HepG2 (cell line): ENCODE measurements around the gene SCAPER. TPM values are rescaled to one million over a fixed set of nuclear protein-coding genes. Genes with fewer than 3 reads are reported as not detected.
A peak's percentile ranks its signal among the peaks of the same experiment; 100 is the strongest.

ENCODE experiments used
- CCAR2 ChIP-seq: fragments of 200-400 bp; formaldehyde crosslinking; optimal IDR thresholded peaks from 2 replicates; pipeline ENCODE3; 2018; ENCODE audit warnings: low read depth, mild to moderate bottlenecking, low read length, moderate library complexity
- GLI4 ChIP-seq: sonication (generic); formaldehyde crosslinking; IDR thresholded peaks from 2 replicates; pipeline ENCODE4 v1.5.1; 2020; ENCODE audit warnings: missing genetic modification reagents, mild to moderate bottlenecking, moderate library complexity, borderline replicate concordance
- HCFC1 ChIP-seq: fragments of 150-350 bp; IDR thresholded peaks from 2 replicates; pipeline ENCODE4 v1.6.1; 2014; ENCODE audit warnings: low read depth, low read length
- KMT2B ChIP-seq: IDR thresholded peaks from 2 replicates; pipeline ENCODE4 v1.6.1; 2016; ENCODE audit warnings: missing genetic modification reagents, missing compliant biosample characterization
- MAZ ChIP-seq, 2 experiments: sonication (generic) in 1 of 2; formaldehyde crosslinking in 1 of 2; IDR thresholded peaks; 2 replicates each; pipeline versions ENCODE4 v1.5.0 to v1.6.1; 2012 to 2020; ENCODE audit warnings: low read depth in 2 of 2, mild to moderate bottlenecking in 2 of 2, borderline replicate concordance in 1 of 2, improper control_type of control experiment in 1 of 2, low read length in 1 of 2, missing genetic modification reagents in 1 of 2, moderate library complexity in 1 of 2
- ZFAT ChIP-seq: sonication (generic); formaldehyde crosslinking; conservative IDR thresholded peaks from 2 replicates; pipeline ENCODE4 v1.8.1; 2023; ENCODE audit warnings: missing genetic modification reagents, inconsistent platforms
- ZNF546 ChIP-seq: sonication (generic); formaldehyde crosslinking; conservative IDR thresholded peaks from 2 replicates; pipeline ENCODE4 v1.8.1; 2023; ENCODE audit warnings: mild to moderate bottlenecking, missing genetic modification reagents
- ZNF788 ChIP-seq: sonication (generic); formaldehyde crosslinking; IDR thresholded peaks from 2 replicates; pipeline ENCODE4 v1.5.0; 2020; ENCODE audit warnings: mild to moderate bottlenecking, missing genetic modification reagents, borderline replicate concordance
- polyA plus RNA-seq, 8 experiments: library from polyadenylated mRNA; depleted of rRNA in 3 of 8; stranded (reverse) in 7 of 8; unstranded in 1 of 8; fragments of >200 nt; fragmentation: Illumina TruSeq in 4 of 8; extraction: Trizol in 4 of 8; gene quantifications; 2 replicates each; pipeline versions ENCODE4 v1.2.1 to v1.2.3, GENCODE V29; 2011 to 2016; ENCODE audit warnings: low read depth in 4 of 8, missing spikeins in 1 of 8, mixed read lengths in 1 of 8; ENCODE audit not compliant: insufficient read depth in 1 of 8
- total RNA-seq, 5 experiments: library from RNA; depleted of rRNA; stranded (reverse); fragments of >200 nt; fragmentation: Illumina TruSeq; extraction: Trizol; gene quantifications; 2 replicates each; pipeline ENCODE4 v1.2.3, GENCODE V29; 2016; ENCODE audit warnings: low read depth in 1 of 5
- TF ChIP-seq, protein P1 (sequence below): IDR thresholded peaks from 2 replicates; pipeline ENCODE4 v1.6.1; 2016; ENCODE audit warnings: low read depth, missing genetic modification reagents, missing compliant biosample characterization
- TF ChIP-seq, protein P2 (sequence below): sonication (generic); formaldehyde crosslinking; conservative IDR thresholded peaks from 2 replicates; pipeline ENCODE4 v1.8.0; 2022; ENCODE audit warnings: low read depth, missing genetic modification reagents
- TF ChIP-seq, protein P3 (sequence below): sonication (generic); formaldehyde crosslinking; IDR thresholded peaks from 2 replicates; pipeline ENCODE4 v1.4.0; 2020; ENCODE audit warnings: missing genetic modification reagents, borderline replicate concordance
- TF ChIP-seq, protein P4 (sequence below): IDR thresholded peaks from 2 replicates; pipeline ENCODE4 v1.4.0; 2020; ENCODE audit warnings: mild to moderate bottlenecking, missing genetic modification reagents

The SCAPER gene
- total and polyA plus RNA-seq, 2 of the 13 experiments (the other 11 are each of a cell fraction or from before 2014, with no cell fraction given): 4.3 to 10.5 TPM

DNA sequence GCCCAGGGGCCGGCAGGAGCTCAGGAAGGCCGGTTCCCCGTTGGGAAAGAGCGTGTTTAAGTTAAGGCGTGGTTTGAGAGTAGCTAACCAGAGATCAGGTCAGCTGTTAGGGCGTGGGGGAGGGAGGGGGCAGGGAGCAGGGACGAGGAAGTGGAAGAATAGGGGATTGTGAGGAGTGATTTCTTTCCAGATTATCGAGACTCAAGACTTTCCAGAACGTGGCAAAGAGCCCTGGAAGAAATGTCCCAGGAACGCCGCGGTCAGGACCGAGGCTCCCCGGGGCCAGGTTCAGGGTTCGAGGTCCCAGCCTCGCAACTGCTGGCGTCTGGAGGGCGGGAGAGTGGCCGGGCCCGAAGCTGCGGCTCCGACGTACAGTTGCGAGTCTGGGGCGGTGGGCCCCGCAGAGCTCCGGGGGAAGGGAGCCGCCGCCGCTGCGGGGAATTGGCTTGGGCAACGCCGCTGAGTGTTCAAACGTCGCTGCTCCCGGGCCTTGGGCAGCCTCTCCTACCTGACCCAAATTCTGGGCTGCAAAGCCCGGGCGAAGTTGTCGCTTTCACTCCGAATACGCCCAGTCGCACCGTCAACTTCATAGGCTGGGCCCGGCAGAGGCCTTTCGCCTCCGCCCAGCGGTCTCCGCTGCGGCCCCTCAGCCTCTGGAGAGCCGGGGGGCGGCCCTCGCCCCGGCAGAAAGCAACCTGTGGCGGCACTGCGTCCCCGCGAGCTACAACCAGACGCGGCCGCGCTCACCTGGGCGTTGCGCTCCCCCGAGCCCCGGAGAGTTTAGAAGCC, 559.1 kb downstream of the SCAPER start (continued):
- TF ChIP-seq ZFAT: no peak
- peak; percentile 58; the same call in 1 of the 2 replicates for TF ChIP-seq MAZ (IDR thresholded peaks at IDR 0.05; ENCODE audit: borderline replicate concordance, low read depth, low read length)
- no peak; the same call in 1 of the 2 replicates for TF ChIP-seq MAZ (CRISPR knock-in tag; IDR thresholded peaks at IDR 0.05; ENCODE audit: low read depth)
- TF ChIP-seq GLI4 (CRISPR knock-in tag): peak; percentile 80; the same call in 1 of the 2 replicates
- TF ChIP-seq HCFC1: no peak
- TF ChIP-seq, protein P1, sequence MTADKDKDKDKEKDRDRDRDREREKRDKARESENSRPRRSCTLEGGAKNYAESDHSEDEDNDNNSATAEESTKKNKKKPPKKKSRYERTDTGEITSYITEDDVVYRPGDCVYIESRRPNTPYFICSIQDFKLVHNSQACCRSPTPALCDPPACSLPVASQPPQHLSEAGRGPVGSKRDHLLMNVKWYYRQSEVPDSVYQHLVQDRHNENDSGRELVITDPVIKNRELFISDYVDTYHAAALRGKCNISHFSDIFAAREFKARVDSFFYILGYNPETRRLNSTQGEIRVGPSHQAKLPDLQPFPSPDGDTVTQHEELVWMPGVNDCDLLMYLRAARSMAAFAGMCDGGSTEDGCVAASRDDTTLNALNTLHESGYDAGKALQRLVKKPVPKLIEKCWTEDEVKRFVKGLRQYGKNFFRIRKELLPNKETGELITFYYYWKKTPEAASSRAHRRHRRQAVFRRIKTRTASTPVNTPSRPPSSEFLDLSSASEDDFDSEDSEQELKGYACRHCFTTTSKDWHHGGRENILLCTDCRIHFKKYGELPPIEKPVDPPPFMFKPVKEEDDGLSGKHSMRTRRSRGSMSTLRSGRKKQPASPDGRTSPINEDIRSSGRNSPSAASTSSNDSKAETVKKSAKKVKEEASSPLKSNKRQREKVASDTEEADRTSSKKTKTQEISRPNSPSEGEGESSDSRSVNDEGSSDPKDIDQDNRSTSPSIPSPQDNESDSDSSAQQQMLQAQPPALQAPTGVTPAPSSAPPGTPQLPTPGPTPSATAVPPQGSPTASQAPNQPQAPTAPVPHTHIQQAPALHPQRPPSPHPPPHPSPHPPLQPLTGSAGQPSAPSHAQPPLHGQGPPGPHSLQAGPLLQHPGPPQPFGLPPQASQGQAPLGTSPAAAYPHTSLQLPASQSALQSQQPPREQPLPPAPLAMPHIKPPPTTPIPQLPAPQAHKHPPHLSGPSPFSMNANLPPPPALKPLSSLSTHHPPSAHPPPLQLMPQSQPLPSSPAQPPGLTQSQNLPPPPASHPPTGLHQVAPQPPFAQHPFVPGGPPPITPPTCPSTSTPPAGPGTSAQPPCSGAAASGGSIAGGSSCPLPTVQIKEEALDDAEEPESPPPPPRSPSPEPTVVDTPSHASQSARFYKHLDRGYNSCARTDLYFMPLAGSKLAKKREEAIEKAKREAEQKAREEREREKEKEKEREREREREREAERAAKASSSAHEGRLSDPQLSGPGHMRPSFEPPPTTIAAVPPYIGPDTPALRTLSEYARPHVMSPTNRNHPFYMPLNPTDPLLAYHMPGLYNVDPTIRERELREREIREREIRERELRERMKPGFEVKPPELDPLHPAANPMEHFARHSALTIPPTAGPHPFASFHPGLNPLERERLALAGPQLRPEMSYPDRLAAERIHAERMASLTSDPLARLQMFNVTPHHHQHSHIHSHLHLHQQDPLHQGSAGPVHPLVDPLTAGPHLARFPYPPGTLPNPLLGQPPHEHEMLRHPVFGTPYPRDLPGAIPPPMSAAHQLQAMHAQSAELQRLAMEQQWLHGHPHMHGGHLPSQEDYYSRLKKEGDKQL (CRISPR knock-in tag): no peak
- TF ChIP-seq CCAR2: no peak
- no peak for TF ChIP-seq ZNF788 (CRISPR knock-in tag)
- TF ChIP-seq, protein P2, sequence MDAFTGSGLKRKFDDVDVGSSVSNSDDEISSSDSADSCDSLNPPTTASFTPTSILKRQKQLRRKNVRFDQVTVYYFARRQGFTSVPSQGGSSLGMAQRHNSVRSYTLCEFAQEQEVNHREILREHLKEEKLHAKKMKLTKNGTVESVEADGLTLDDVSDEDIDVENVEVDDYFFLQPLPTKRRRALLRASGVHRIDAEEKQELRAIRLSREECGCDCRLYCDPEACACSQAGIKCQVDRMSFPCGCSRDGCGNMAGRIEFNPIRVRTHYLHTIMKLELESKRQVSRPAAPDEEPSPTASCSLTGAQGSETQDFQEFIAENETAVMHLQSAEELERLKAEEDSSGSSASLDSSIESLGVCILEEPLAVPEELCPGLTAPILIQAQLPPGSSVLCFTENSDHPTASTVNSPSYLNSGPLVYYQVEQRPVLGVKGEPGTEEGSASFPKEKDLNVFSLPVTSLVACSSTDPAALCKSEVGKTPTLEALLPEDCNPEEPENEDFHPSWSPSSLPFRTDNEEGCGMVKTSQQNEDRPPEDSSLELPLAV (CRISPR knock-in tag): no peak
- TF ChIP-seq KMT2B: 0 out of 2 replicates have a peak, but pooled peaks have one; percentile 49
- TF ChIP-seq, protein P3, sequence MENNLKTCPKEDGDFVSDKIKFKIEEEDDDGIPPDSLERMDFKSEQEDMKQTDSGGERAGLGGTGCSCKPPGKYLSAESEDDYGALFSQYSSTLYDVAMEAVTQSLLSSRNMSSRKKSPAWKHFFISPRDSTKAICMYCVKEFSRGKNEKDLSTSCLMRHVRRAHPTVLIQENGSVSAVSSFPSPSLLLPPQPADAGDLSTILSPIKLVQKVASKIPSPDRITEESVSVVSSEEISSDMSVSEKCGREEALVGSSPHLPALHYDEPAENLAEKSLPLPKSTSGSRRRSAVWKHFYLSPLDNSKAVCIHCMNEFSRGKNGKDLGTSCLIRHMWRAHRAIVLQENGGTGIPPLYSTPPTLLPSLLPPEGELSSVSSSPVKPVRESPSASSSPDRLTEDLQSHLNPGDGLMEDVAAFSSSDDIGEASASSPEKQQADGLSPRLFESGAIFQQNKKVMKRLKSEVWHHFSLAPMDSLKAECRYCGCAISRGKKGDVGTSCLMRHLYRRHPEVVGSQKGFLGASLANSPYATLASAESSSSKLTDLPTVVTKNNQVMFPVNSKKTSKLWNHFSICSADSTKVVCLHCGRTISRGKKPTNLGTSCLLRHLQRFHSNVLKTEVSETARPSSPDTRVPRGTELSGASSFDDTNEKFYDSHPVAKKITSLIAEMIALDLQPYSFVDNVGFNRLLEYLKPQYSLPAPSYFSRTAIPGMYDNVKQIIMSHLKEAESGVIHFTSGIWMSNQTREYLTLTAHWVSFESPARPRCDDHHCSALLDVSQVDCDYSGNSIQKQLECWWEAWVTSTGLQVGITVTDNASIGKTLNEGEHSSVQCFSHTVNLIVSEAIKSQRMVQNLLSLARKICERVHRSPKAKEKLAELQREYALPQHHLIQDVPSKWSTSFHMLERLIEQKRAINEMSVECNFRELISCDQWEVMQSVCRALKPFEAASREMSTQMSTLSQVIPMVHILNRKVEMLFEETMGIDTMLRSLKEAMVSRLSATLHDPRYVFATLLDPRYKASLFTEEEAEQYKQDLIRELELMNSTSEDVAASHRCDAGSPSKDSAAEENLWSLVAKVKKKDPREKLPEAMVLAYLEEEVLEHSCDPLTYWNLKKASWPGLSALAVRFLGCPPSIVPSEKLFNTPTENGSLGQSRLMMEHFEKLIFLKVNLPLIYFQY: no peak
- TF ChIP-seq, protein P4, sequence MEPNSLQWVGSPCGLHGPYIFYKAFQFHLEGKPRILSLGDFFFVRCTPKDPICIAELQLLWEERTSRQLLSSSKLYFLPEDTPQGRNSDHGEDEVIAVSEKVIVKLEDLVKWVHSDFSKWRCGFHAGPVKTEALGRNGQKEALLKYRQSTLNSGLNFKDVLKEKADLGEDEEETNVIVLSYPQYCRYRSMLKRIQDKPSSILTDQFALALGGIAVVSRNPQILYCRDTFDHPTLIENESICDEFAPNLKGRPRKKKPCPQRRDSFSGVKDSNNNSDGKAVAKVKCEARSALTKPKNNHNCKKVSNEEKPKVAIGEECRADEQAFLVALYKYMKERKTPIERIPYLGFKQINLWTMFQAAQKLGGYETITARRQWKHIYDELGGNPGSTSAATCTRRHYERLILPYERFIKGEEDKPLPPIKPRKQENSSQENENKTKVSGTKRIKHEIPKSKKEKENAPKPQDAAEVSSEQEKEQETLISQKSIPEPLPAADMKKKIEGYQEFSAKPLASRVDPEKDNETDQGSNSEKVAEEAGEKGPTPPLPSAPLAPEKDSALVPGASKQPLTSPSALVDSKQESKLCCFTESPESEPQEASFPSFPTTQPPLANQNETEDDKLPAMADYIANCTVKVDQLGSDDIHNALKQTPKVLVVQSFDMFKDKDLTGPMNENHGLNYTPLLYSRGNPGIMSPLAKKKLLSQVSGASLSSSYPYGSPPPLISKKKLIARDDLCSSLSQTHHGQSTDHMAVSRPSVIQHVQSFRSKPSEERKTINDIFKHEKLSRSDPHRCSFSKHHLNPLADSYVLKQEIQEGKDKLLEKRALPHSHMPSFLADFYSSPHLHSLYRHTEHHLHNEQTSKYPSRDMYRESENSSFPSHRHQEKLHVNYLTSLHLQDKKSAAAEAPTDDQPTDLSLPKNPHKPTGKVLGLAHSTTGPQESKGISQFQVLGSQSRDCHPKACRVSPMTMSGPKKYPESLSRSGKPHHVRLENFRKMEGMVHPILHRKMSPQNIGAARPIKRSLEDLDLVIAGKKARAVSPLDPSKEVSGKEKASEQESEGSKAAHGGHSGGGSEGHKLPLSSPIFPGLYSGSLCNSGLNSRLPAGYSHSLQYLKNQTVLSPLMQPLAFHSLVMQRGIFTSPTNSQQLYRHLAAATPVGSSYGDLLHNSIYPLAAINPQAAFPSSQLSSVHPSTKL (CRISPR knock-in tag): peak; percentile 7; the same call in 1 of the 2 replicates
- no peak for TF ChIP-seq ZNF546
